ENCODE data around the gene MSH3. TPM values are rescaled to one million over a fixed set of nuclear protein-coding genes. Genes with fewer than 3 reads are reported as not detected.
"Not testable (repeated sequence)": the region's sequence is repeated elsewhere in the genome, so short reads cannot be mapped to it uniquely, and the experiment has no call there.

The MSH3 gene
- total and polyA plus RNA-seq, 5 donors from 2014 or later = 11.2 to 17.3 (median 13.3) TPM

- Histone ChIP-seq H3K4me3 (ENCODE audit: low read depth, low read length) (no peak overlapping the region), H3K36me3 (ENCODE audit: control insufficient read depth, insufficient read depth, low read length) (peaks cover 18% of the 10 kb centered on the region), H3K4me1 (ENCODE audit: control insufficient read depth, insufficient read depth, low read length, poor library complexity, severe bottlenecking) (no peaks in the 10 kb centered on the region), H3K27ac (ENCODE audit: insufficient read depth, low read length, poor library complexity, severe bottlenecking) (no peak overlapping the region), H3K9me3 (ENCODE audit: control insufficient read depth in 2 of 2, low read length in 2 of 2) (no peaks in the 10 kb centered on the region), H3K27me3 (ENCODE audit: control insufficient read depth, insufficient read depth, low read length) (no peaks in the 10 kb centered on the region)
- peaks cover 0 to 14% (median 2%) of the 10 kb centered on the region in 4 donors for H3K4me1 Mint-ChIP-seq
- no peak overlapping the region for H3K4me3 Mint-ChIP-seq
- DNase-seq = no peak
- no peaks in the 10 kb centered on the region for H3K9me3 Mint-ChIP-seq
- ATAC-seq (ENCODE audit: low read depth in 2 of 2) = no peak
- no peaks in the 10 kb centered on the region for H3K27me3 Mint-ChIP-seq
- no peak overlapping the region for H3K27ac Mint-ChIP-seq
- peaks cover 40% of the 10 kb centered on the region for H3K36me3 Mint-ChIP-seq
Observed at GRCh38 chr5:80782626-80783025, 128.2 kb downstream of the MSH3 start.

DNA sequence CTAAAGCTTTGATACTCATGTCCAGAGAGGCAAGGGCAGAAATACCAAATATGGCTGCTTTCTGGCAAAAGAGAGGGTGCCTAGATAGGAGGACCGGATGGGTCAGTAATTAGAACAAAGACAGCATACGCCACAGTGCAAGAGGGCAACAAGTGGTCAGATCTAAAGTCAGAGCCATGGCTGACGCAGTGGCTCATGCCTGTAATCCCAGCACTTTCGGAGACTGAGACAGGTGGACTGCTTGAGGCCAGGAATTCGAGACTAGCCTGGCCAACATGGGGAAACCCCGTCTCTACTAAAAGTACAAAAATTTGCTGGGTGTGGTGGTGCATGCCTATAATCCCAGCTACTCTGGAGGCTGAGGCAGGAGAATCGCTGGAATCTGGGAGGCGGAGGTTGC lies 129.3 kb downstream of the MSH3 start:
- not testable (repeated sequence) for H3K4me3 Mint-ChIP-seq; H3K4me1 ChIP-seq (ENCODE audit: control insufficient read depth, insufficient read depth, low read length, poor library complexity, severe bottlenecking)
- H3K27ac Mint-ChIP-seq = peak overlapping the region in 2 of 3 donors; percentile 26 to 67

GRCh38 chr5:80784451-80784850 lies 130.0 kb downstream of the MSH3 start:
- Histone ChIP-seq H3K27ac (ENCODE audit: insufficient read depth, low read length, poor library complexity, severe bottlenecking) (no peak overlapping the region), H3K27me3 (ENCODE audit: control insufficient read depth, insufficient read depth, low read length) (no peaks in the 10 kb centered on the region), H3K36me3 (ENCODE audit: control insufficient read depth, insufficient read depth, low read length) (peaks cover 10% of the 10 kb centered on the region), H3K9me3 (ENCODE audit: control insufficient read depth in 2 of 2, low read length in 2 of 2) (no peaks in the 10 kb centered on the region), H3K4me3 (ENCODE audit: low read depth, low read length) (no peak overlapping the region), H3K4me1 (ENCODE audit: control insufficient read depth, insufficient read depth, low read length, poor library complexity, severe bottlenecking) (no peaks in the 10 kb centered on the region)
- H3K27me3 Mint-ChIP-seq = no peaks in the 10 kb centered on the region
- H3K9me3 Mint-ChIP-seq = no peaks in the 10 kb centered on the region
- H3K4me3 Mint-ChIP-seq = no peak overlapping the region
- DNase-seq (no peak), ATAC-seq (ENCODE audit: low read depth in 2 of 2) (no peak)
- H3K4me1 Mint-ChIP-seq = peaks cover 0 to 9% (median 0%) of the 10 kb centered on the region in 4 donors
- no peak overlapping the region for H3K27ac Mint-ChIP-seq
- H3K36me3 Mint-ChIP-seq = peaks cover 29% of the 10 kb centered on the region

More for the DNA sequence above, 129.3 kb downstream of the MSH3 start:
- not testable (repeated sequence) for H3K4me1 Mint-ChIP-seq; H3K27me3 ChIP-seq (ENCODE audit: control insufficient read depth, insufficient read depth, low read length); H3K4me3 ChIP-seq (ENCODE audit: low read depth, low read length); ATAC-seq (ENCODE audit: low read depth in 2 of 2); H3K27me3 Mint-ChIP-seq; H3K9me3 Mint-ChIP-seq; H3K27ac ChIP-seq (ENCODE audit: insufficient read depth, low read length, poor library complexity, severe bottlenecking); DNase-seq; H3K9me3 ChIP-seq (ENCODE audit: control insufficient read depth in 2 of 2, low read length in 2 of 2)
- H3K36me3 Mint-ChIP-seq = peaks cover 29% of the 10 kb centered on the region
- peaks cover 12% of the 10 kb centered on the region for H3K36me3 ChIP-seq (ENCODE audit: control insufficient read depth, insufficient read depth, low read length)

DNA sequence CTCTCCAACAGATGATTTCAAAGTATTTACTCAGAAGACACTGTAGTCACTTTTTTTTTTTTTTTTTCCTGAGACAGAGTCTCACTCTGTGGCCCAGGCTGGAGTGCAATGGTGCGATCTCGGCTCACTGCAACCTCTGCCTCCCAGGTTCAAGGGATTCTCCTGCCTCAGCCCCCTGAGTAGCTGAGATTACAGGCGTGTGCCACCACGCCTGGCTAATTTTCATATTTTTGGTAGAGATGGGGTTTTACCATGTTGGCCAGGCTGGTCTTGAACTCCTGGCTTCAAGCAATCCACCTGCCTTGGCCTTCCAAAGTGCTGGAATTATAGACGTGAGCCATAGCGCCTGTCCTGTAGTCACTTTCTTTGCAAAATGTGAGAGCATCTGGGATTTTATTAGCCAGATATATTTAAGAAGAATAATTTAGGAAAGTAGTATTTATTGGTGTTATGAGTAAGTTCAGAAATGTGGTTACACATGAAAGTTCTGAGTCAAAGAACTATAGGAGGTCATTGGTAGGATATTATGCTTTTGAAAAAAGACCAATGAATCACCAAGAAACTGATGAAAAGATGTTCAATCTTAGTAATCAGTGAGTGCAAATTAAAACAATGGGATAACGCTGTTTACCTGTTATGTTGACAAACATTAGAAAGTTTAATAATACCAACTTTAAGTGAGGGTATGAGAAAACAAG lies 135.0 kb downstream of the MSH3 start:
- ATAC-seq (ENCODE audit: low read depth in 2 of 2); DNase-seq; H3K4me1 ChIP-seq (ENCODE audit: control insufficient read depth, insufficient read depth, low read length, poor library complexity, severe bottlenecking); H3K4me1 Mint-ChIP-seq; H3K27ac ChIP-seq (ENCODE audit: insufficient read depth, low read length, poor library complexity, severe bottlenecking); H3K27me3 ChIP-seq (ENCODE audit: control insufficient read depth, insufficient read depth, low read length); H3K4me3 ChIP-seq (ENCODE audit: low read depth, low read length); H3K27me3 Mint-ChIP-seq; H3K27ac Mint-ChIP-seq; H3K9me3 ChIP-seq (ENCODE audit: control insufficient read depth in 2 of 2, low read length in 2 of 2); H3K9me3 Mint-ChIP-seq: not testable (repeated sequence)
- peak overlapping the region in 1 of 4 donors; percentile 21 for H3K4me3 Mint-ChIP-seq
- peaks cover 23% of the 10 kb centered on the region for H3K36me3 ChIP-seq (ENCODE audit: control insufficient read depth, insufficient read depth, low read length)
- peaks cover 12% of the 10 kb centered on the region for H3K36me3 Mint-ChIP-seq

DNA sequence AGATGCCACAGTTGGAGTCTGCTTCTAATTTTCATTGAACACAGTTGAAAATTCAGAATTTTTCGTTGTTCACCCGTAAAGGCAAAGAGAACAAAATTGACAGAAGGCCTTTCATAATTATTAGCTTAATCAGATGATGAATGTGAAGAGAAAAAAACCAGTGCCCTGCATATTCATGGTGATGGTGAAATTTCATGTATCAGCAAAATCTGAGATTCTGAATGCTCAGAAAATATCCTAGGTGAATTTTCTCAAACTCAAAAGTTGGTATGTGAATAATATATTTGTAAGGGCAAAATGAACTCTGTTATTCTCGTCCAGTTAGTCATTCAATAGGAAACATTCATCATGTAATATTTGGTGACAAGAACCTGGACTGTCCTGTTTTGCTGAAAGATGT lies 136.2 kb downstream of the MSH3 start:
- H3K9me3 Mint-ChIP-seq = no peaks in the 10 kb centered on the region

GRCh38 chr5:80793354-80793753 lies 138.9 kb downstream of the MSH3 start:
- ATAC-seq (ENCODE audit: low read depth in 2 of 2) = no peak
- H3K36me3 Mint-ChIP-seq = peaks cover 23% of the 10 kb centered on the region
- H3K9me3 Mint-ChIP-seq = no peaks in the 10 kb centered on the region

More for the DNA sequence above, 136.2 kb downstream of the MSH3 start:
- H3K4me3 Mint-ChIP-seq = no peak overlapping the region
- H3K27me3 Mint-ChIP-seq = no peaks in the 10 kb centered on the region
- DNase-seq (no peak), ATAC-seq (ENCODE audit: low read depth in 2 of 2) (no peak)
- peaks cover 31% of the 10 kb centered on the region for H3K36me3 ChIP-seq (ENCODE audit: control insufficient read depth, insufficient read depth, low read length)
- no peak overlapping the region for H3K27ac ChIP-seq (ENCODE audit: insufficient read depth, low read length, poor library complexity, severe bottlenecking)
- H3K4me3 ChIP-seq (ENCODE audit: low read depth, low read length) = no peak overlapping the region
- no peaks in the 10 kb centered on the region for H3K27me3 ChIP-seq (ENCODE audit: control insufficient read depth, insufficient read depth, low read length)
- peaks cover 7% of the 10 kb centered on the region for H3K36me3 Mint-ChIP-seq
- H3K27ac Mint-ChIP-seq = no peak overlapping the region
- H3K9me3 ChIP-seq (ENCODE audit: control insufficient read depth in 2 of 2, low read length in 2 of 2) = no peaks in the 10 kb centered on the region
- H3K4me1 Mint-ChIP-seq = peaks cover 0 to 5% (median 0%) of the 10 kb centered on the region in 4 donors
- H3K4me1 ChIP-seq (ENCODE audit: control insufficient read depth, insufficient read depth, low read length, poor library complexity, severe bottlenecking) = no peaks in the 10 kb centered on the region

GRCh38 chr5:80796846-80797245 lies 142.4 kb downstream of the MSH3 start:
- H3K4me1 ChIP-seq (ENCODE audit: control insufficient read depth, insufficient read depth, low read length, poor library complexity, severe bottlenecking) = no peaks in the 10 kb centered on the region
- no peak overlapping the region for H3K4me3 ChIP-seq (ENCODE audit: low read depth, low read length)
- H3K27ac ChIP-seq (ENCODE audit: insufficient read depth, low read length, poor library complexity, severe bottlenecking) = no peak overlapping the region
- DNase-seq = no peak
- Mint-ChIP-seq H3K36me3 (peaks cover 35% of the 10 kb centered on the region), H3K27me3 (no peaks in the 10 kb centered on the region), H3K4me1 (no peaks in the 10 kb centered on the region), H3K27ac (peak overlapping the region in 1 of 3 donors; percentile 73), H3K9me3 (no peaks in the 10 kb centered on the region), H3K4me3 (no peak overlapping the region)
- ATAC-seq (ENCODE audit: low read depth in 2 of 2) = no peak
- H3K9me3 ChIP-seq (ENCODE audit: control insufficient read depth in 2 of 2, low read length in 2 of 2) = no peaks in the 10 kb centered on the region
- H3K27me3 ChIP-seq (ENCODE audit: control insufficient read depth, insufficient read depth, low read length) = no peaks in the 10 kb centered on the region
- peaks cover 29% of the 10 kb centered on the region for H3K36me3 ChIP-seq (ENCODE audit: control insufficient read depth, insufficient read depth, low read length)

More at GRCh38 chr5:80793354-80793753, 138.9 kb downstream of the MSH3 start:
- Mint-ChIP-seq H3K27ac (no peak overlapping the region), H3K4me3 (no peak overlapping the region), H3K4me1 (no peaks in the 10 kb centered on the region), H3K27me3 (no peaks in the 10 kb centered on the region)
- peaks cover 30% of the 10 kb centered on the region for H3K36me3 ChIP-seq (ENCODE audit: control insufficient read depth, insufficient read depth, low read length)
- no peaks in the 10 kb centered on the region for H3K4me1 ChIP-seq (ENCODE audit: control insufficient read depth, insufficient read depth, low read length, poor library complexity, severe bottlenecking)
- DNase-seq = no peak
- no peaks in the 10 kb centered on the region for H3K27me3 ChIP-seq (ENCODE audit: control insufficient read depth, insufficient read depth, low read length)
- no peak overlapping the region for H3K27ac ChIP-seq (ENCODE audit: insufficient read depth, low read length, poor library complexity, severe bottlenecking)
- H3K4me3 ChIP-seq (ENCODE audit: low read depth, low read length) = no peak overlapping the region
- no peaks in the 10 kb centered on the region for H3K9me3 ChIP-seq (ENCODE audit: control insufficient read depth in 2 of 2, low read length in 2 of 2)

DNA sequence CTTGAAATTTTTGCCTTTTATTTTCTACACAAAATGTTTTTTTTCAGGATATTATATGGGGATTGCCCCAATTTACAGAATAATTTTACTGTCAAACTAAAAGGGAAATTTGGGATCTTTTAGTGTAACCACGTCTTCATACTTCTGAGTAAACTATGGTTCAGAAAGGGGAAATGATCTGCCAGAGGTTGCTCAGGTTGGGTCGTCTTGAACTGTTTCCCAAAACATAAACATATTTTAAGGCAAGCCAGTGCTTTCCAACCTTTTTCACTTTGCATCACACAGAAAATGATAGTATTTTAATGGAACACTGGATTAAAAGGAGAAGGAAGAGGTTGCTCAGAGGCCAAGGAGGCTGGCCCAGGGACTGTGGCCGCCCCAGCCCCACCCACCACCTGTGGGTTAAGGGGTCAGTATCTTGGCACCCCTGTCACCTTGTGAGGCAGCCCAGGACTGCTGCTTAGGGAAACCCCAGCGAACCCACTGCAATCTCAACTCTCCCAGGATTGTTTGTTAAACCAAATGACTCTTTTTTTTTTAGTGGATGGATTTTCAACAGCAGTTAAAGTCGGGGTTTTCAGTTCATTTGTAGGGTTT lies 143.1 kb downstream of the MSH3 start:
- Histone ChIP-seq H3K4me3 (ENCODE audit: low read depth, low read length) (no peak overlapping the region), H3K9me3 (ENCODE audit: control insufficient read depth in 2 of 2, low read length in 2 of 2) (no peaks in the 10 kb centered on the region), H3K36me3 (ENCODE audit: control insufficient read depth, insufficient read depth, low read length) (peaks cover 30% of the 10 kb centered on the region), H3K27ac (ENCODE audit: insufficient read depth, low read length, poor library complexity, severe bottlenecking) (no peak overlapping the region), H3K27me3 (ENCODE audit: control insufficient read depth, insufficient read depth, low read length) (no peaks in the 10 kb centered on the region), H3K4me1 (ENCODE audit: control insufficient read depth, insufficient read depth, low read length, poor library complexity, severe bottlenecking) (no peaks in the 10 kb centered on the region)
- Mint-ChIP-seq H3K9me3 (no peaks in the 10 kb centered on the region), H3K27me3 (no peaks in the 10 kb centered on the region), H3K27ac (no peak overlapping the region), H3K4me1 (peaks cover 0 to 1% (median 0%) of the 10 kb centered on the region in 4 donors), H3K36me3 (peaks cover 38% of the 10 kb centered on the region), H3K4me3 (no peak overlapping the region)
- ATAC-seq (ENCODE audit: low read depth in 2 of 2) = no peak
- DNase-seq = no peak
